ENCODE data around the gene TCL1B.

TCL1B gene

DNA sequence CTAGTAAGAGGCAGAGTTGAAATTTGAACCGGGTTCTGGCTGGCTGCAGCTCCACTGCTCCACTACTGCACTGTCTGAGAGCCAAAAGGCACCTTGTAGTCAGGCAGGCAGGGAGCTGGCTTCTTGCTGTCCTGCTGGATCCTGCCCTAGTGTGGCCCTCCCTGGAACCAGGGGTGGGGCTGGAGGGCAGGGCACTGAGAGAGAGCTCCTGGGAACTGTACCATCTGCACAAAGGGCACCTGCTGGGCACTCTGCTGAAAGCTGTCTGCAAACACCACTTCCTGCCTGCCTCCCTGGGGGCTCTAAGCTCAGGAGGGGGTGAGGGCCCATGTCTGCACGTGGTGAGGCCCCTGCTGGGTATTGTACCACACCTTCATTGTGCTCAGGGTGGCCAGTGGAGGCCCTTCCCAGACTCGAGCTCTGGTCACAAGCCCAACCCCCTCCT, 19.0 kb upstream of the TCL1B start:
- no peak for DNase-seq (ENCODE audit: low read depth)

DNA sequence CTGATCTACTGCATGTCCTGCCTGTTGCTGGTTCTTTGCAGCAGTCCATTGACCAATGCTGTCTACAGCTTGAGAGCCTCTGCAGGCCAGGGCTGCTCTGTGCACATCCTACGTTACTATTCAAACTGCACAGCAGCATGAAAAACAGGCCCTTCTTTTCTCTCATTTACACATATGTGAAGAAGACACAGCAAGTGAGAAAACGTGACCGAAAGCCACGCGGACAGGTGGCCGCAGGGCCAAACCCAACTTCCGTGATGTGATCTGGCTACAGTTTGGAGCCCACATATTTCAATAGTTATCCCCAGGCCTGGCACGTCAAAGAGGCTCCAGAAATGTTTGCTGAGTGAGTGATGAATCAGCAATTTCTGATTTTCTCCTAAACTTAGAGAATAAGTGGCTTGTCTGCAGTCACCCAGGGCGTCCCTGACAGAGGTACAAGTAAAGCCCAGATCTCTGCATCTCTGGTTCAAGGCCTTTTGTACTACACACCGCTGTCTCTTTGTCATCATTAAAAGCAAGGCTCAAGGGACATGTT, 17.9 kb upstream of the TCL1B start:
- no peak for DNase-seq (ENCODE audit: low read depth)

DNA sequence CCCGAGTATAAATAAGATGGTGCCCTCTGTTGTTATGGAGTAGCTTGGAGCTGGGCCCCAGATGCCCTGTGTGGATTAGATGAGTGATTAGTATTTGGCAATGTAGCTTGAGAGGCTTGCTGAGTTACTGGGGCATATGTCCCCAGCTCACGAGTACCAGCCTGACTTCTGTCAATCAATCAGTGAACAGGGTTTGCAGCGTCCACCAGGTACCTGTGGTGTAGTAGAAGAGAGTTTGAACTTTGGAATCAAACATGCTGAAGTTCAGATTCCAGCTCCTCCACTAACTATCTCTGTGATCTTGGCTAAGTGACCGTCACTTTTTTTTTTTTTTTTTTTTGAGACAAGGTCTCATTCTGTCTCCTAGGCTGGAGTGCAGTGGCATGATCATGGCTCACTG, 11.6 kb upstream of the TCL1B start:
- DNase-seq (ENCODE audit: low read depth) = no peak

DNA sequence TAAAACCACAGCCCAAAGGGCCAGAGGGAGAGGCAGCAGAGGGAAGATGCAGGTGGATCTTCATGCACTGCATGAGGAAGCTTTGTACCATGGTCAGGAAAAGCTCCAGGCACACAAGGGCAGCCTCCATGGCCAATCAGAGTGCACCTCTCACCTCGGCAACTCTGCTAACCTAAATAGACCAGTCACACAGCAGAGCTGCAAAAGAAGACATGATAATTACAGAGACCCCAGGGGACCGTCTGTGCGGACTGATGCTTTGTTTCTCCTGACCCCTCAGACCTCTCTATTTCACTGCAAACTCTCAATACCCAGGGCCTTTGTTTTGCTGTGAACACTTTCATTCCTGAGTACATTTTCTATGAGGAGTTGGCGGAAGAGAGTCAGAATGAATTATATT, 10.7 kb upstream of the TCL1B start:
- DNase-seq (ENCODE audit: low read depth) = no peak

DNA sequence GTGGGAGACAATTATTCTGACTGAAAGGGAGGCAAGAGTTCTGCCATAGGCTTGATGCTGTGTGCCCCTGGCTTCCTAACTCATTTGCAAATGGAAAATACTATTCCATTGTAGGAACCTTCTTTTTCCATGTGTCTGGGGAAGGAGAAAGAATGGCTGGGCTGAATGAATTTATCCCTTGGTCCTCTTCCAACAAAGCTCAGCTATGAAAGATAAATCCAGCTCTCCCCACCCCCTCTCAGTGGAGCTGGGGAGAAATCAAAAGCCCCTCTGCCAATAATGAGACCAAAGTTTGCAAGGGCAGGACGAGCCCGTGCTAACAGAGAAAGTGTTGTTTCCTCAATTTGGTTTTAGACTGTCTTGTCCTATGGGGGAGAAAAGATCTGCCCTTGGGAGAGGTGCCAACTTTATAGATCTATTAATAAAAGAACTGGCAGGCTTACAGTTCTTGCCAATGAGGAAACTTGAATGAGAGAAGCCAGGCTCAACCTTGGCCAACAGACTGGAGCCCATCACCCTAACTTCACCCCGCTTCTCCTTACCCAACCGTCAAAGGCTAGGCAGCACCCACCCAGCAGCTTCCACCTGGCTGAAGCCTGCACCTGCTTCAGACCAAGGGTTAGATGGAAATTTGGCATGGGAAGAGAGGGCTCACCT, 8.9 kb upstream of the TCL1B start:
- DNase-seq (ENCODE audit: low read depth) = no peak

DNA sequence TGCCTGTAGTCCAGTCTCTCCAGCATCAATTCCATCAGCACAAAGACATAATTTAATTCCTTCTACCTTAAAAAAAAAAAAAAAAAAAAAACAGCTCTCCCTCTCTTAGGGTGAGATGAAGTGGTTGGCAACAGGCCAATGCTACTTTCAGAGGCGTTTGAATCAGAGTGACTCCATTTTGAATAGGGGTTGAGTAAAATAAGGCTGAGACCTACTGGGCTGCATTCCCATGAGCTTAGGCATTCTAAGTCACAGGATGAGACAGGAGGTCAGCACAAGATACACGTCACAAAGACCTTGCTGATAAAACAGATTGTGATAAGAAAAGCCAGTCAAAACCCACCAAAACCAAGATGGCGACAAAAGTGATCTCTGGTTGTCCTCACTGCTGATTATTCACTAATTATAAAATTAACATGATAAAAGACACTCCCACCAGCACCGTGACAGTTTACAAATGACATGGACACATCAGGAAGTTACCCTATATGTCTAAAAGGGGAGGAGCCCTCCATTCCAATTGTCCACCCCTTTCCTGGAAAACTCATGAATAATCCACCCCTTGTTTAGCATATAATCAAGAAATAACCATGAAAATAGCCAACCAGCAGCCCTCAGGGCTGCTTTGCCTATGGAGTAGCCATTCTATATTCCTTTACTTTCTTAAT, 6.9 kb upstream of the TCL1B start:
- no peak for DNase-seq (ENCODE audit: low read depth)

DNA sequence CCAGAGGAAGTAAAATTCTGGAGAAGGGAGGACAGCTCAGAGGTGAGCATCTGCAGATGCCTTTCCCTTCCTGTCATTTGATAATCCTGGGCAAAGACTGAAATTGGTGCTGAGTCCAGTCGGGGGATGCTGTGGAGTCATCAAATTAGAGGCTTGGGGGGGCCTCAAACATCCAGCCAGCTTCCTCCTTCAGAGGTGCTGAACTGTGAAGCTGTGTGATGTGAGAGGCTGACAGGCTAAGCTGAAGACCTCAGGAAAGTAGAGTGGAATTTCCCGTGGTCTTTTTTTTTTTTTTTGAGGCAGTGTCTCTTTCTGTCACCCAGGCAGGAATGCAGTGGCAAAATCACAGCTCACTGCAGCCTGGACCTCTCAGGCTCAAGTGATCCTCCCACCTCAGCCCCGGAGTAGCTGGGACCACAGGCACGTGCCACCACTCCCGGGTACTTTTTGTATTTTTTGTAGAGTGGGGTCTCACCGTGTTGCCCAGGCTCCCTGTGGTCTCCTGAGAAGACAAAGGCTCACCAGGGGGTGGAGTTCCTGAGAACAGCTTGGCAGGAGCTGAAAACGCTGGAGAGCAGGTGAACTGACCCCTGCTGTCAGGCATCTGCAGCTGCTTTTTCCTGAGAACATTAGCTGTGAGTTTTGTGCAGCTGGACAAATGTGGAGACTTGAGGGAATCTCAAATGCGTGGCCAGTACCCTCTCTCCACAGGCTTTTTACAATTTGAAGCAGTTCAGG, 6.1 kb upstream of the TCL1B start:
- DNase-seq (ENCODE audit: low read depth) = no peak

DNA sequence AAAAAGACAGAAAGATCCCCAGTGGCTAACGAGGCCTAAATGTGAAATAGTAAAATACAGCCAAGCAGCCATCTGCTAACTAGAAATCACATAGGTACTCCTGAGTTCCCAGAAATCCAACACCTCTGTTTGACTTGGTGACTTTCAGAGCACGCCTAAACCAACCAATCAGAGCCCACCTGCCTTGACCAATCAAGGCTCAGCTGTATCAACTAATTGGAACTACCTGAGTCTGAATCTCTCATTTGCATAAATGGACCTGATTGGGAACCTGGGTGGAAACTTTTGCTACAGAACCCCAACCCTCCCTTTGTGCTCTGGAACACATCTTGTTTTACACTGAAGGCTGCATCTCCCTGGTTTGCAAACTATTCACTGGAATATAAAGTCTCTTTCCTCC, 5.1 kb upstream of the TCL1B start:
- no peak for DNase-seq (ENCODE audit: low read depth)

DNA sequence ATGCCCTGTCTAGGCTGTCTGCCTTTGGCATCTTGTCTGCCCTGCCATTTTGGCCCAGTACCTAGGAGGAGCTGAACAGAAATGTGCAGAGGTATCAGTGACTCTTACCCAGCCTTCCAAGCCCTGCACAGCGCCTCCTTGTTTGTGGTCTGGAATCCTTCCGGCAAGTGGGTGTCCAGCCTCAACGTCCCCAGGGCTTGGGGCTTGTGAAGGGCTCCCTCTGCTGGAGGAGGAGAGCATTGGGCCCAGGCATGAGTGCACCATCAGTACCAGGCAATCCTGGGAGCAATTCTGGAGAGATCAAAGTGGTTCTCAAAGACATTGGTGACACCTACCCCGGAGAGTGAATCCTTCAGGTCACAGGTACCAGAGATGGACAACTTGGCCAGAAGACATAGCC, 2.4 kb upstream of the TCL1B start:
- peak; percentile 3 for DNase-seq (ENCODE audit: low read depth)

DNA sequence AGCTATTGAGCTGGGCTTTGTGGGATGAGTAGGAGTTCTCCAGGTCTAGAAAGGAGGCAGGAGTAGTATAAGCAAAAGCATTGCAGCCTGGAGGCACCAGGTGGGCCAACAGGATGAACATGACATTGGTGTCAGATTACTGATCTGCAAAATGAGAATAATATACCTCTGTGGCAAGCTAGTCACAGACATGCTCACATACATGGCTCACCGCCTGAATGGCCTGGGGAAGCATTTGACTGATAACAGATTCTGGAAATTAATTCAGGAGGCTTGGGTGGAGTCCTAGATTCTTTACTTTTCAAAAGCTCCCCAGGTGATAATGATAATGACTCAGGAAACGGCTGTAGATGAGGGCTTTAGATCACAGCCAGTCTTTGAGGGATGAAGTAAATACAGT, 709 bp downstream of the TCL1B start:
- no peak for DNase-seq (ENCODE audit: low read depth)

DNA sequence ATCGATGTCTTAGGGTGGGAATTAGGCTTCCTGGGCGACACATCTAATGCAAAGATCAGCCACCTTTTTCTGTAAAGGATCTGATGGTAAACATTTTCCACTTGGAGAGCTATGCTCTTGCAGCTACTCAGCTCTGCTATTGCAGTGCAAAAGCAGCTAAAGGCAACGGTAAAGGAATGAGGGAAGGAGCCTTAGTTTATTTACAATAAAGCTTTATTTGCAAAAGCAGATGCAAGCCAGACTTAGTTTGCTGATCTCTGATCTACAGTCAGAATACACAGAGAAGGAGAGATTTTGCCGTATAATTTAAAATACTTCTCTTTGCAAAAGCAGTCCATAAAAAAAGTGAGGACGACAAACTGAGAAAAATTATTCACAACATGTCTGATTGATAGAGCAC, 3.2 kb downstream of the TCL1B start:
- DNase-seq (ENCODE audit: low read depth) = no peak

DNA sequence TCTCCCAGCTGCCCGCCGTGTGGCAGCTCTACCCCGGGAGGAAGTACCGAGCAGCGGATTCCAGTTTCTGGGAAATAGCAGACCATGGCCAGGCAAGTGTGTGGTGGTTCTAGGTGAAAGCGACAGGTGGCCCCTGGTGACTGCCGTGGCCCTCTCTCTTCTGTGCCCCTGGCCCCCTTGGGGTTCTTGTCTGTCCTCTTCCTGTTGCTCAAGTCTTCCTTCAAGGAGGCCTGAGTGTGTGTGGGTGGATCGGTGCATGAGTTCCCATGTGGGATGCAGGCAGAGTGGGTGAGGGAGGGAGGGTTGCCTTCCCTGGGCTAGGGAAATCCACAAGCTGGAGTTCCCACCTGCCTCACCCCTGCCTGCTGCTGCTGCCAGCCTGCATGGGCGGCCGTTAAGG, 4.6 kb downstream of the TCL1B start:
- no peak for DNase-seq (ENCODE audit: low read depth)

DNA sequence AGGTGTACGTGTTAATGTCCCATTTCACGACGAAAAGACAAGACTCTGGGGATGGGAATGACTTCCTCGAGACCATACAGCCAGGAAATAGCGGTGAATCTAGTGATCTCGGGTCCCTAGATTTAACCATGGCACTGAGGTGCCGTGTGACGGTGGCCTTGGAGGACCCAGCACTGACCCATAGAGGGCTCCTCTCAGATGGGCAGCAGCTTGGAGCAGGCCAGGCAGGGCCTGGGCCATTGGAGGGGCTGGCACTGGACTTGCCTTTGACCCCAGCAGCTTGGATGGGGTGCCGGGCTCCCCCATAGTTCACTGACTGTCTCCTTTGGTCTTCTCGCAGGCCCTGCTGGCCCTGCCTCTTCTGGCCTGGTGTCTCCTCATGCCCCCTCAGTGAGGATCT, 5.4 kb downstream of the TCL1B start:
- no peak for DNase-seq (ENCODE audit: low read depth)

DNA sequence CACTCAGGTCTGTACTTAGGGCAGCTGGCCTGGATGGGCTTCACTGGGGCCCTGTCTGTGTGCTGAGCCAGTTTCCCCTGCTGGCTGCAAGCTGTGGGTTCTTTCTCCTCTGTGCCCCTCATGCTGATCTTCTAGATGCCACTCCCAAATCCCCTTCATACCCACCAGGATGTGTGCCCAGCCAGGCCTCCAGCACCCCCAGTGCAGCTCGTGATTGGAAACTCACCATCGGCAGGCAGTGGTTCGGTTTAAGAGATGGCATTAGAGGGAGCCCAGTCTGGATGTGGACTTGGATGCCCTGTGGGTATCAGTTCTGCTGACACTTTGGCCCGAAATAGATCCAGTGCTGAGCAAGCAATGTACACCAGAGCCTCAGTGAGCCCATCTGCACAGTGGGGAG, 5.9 kb downstream of the TCL1B start:
- DNase-seq (ENCODE audit: low read depth) = no peak

DNA sequence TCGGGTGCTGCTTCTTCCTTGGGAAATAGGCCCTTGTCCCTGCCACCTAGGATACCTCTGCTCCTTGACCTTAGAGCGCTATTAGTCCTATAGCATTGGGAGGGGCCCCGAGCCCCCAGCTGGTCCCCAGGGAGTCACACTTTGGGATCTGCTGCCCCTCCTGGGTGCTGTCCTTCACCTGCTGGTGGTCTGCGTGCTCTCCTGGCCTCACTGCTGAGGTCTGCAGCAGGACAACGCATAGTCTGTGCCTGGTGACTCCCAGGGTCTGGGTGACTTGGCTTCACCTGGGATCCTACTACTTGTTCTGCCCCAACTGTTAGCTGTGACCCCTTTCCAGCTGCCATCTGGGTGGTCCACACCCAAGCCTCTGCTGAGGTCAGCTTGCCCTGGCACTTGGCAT, 8.8 kb downstream of the TCL1B start:
- no peak for DNase-seq (ENCODE audit: low read depth)

DNA sequence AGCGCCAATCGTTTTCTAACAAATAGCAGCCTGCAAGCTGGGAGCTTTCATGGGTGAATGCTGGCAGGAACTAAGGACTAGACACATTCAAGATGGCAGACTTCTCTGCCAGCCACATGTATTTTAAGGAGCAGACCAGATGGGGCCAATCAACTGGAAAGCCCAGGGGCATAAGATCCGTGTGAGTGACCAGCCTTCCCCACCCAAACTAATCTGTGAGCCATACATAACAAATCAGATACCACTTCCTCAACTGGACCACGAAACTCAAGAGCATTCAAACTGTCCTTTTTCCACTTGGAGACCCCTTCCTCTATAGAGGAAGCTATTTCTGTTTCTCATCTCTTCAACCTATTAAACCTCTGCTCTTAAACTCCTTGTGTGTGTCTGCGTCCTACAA, 9.7 kb downstream of the TCL1B start:
- no peak for DNase-seq (ENCODE audit: low read depth)

DNA sequence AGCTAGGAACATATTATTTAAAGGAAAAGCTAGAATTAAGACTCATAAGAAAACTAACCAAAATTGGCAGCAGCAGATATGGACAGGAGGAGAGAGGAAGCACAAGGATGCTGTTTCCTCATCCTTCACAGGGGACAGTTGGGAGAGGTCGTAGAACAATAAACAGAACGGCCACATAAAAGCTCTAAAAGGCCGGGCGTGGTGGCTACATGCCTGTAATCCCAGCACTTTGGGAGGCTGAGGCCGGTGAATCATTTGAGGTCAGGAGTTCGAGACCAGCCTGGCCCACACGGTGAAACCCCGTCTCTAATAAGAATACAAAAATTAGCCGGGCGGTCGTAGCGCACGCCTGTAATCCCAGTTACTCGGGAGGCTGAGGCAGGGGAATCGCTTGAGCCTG, 10.5 kb downstream of the TCL1B start:
- DNase-seq (ENCODE audit: low read depth) = no peak

DNA sequence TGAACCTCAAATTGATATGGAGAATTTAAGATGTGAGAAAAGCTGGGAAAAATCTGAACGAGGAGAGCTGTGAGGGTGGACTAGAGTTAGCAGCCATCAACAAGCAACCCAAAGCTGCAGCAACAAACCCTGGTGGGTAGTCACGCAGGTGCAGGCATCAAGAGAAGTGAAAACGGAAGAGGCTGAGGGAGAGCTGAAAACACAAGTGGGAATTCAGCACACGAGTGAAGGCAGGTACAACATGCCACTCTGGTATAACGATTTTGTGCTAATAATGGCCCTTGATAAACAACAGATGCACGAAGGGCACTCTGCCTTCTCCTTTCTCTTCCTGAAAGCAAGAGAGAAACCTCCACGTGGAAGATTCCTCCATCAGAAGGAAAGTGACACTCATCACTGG, 11.5 kb downstream of the TCL1B start:
- no peak for DNase-seq (ENCODE audit: low read depth)

DNA sequence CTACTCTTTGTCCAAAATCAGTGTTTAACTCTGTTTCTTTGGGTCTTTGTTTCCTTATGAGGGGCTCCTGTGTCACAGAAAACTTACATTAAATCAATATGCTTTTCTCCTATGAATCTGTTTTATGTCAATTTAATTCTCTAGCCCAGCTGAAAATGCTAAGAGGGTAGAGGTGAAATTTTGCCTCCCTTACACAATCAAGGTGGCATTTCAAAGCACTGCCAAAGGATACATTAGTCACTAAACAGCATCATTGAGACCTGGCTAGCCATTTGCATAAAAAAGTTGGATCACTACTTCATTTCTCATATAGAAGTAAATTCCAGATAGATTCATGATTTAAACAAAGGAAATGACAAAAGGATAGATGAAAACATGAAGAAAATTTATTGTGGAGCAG, 12.1 kb downstream of the TCL1B start:
- no peak for DNase-seq (ENCODE audit: low read depth)

DNA sequence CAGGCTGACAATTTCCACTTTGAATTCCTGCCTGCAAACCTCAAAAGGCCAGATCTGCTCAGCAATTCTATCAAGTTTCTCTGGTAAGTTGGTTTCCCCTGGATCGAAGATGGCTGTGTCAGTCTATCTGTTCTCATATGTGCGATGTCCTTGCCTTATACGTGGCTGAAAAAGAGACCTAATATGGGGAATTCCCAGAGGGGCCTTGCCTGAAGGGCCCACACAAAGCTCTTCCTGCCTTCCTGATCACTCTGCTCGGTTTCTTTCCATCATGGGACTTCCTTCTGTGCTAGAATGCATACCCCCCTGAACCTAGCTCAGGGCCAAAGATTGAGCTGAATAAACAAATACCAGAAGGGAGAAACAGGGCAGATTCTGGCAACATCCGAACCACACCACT, 13.2 kb downstream of the TCL1B start:
- DNase-seq (ENCODE audit: low read depth) = no peak

DNA sequence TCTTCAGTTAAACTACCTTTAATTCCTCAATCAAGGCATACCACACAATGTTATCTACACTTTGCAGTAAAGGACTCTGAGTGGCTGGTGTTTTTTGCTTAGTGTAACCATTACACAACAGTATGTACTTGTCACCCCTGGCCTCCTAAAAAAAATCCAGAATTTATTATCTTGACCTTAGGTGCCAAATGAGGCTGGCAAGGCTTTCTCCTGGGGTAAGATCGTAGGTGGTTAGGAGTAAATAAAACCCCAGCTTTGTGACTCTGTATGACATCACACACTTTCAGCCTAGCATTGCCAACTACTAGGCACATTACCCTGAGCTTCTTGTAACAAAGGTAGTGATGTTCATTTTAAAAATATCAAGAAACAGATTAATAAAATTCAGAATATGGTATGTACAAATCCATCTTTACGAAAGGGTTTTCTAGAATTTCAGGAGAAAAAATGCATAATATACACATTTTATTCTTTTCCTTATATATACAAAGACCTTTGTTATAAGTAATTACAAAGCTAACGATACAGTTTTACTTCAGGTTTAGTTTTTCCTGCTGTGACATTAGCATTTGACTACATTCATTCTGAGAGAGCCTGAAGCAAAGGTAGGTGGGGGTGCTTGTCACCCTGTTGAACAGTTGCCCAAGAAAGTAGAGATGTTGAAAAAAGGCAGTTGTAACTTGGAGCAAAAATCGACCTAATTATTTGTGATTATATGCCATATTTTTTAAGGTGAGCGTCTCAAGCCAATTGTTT, 14.2 kb downstream of the TCL1B start:
- no peak for DNase-seq (ENCODE audit: low read depth)

DNA sequence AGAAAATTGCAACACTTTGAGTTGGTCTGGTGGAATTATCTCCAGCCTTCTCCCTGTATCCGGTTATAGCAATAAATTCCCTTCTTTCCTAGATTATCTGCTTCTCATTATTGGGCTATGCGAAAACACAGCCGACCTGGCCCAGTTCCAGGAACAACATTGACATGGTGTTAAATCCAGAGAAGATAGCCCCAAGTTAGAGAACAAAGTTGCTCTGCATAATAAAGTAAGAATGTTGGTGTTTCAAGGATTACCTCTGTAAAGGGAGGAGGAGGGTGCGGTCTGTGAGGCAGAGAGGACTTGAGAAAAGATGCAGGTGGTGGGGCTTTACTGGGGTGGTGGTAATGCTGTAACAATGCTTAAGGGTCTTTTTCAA, 15.6 kb downstream of the TCL1B start:
- DNase-seq (ENCODE audit: low read depth) = no peak

DNA sequence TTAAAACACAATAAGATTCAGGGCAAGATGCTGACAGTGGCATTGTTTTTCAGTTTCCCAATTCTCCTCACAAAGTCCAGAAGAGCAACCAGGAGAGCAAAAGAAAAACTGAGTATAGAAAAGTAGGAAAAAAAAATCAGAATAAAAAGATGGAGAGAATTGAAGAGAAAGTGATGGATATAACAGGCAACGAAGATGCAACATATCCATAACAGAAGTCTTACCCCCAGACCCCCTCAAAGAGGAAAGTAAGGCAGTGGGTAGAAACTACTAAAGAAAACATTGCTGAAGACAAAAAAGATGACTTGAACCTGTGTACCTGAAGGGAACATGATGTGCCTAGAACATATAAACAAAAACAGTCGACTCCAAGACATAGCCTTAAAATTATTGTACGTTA, 17.1 kb downstream of the TCL1B start:
- DNase-seq (ENCODE audit: low read depth) = no peak
